HG02943 (cell line): Measurements from ENCODE around the gene POFUT1.
"Not testable (repeated sequence)": the region's sequence is repeated elsewhere in the genome, so short reads cannot be mapped to it uniquely, and the experiment has no call there.

ENCODE experiments used
- ATAC-seq: cut with Tn5 transposase; IDR thresholded peaks from one replicate; pipeline ENCODE4 v1.9.1; 2021; ENCODE audit warnings: mild to moderate bottlenecking, low read depth, moderate library complexity; ENCODE audit not compliant: unreplicated experiment

Gene POFUT1

GRCh38 chr20:32188376-32189122 lies 19.1 kb upstream of the POFUT1 start:
- ATAC-seq = no peak

GRCh38 chr20:32189123-32189410 lies 18.6 kb upstream of the POFUT1 start:
- no peak for ATAC-seq

- no peak for ATAC-seq
These were observed 17.7 kb upstream of the POFUT1 start for GRCh38 chr20:32189691-32190615.

GRCh38 chr20:32190616-32191415 lies 16.9 kb upstream of the POFUT1 start:
- no peak for ATAC-seq

- no peak for ATAC-seq
These were observed 16.3 kb upstream of the POFUT1 start for GRCh38 chr20:32191422-32191821.

GRCh38 chr20:32191873-32192272 lies 15.8 kb upstream of the POFUT1 start:
- ATAC-seq = no peak

GRCh38 chr20:32192698-32193097 lies 15.0 kb upstream of the POFUT1 start:
- no peak for ATAC-seq

GRCh38 chr20:32193336-32193735 lies 14.3 kb upstream of the POFUT1 start:
- not testable (repeated sequence) for ATAC-seq

GRCh38 chr20:32193996-32194395 lies 13.7 kb upstream of the POFUT1 start:
- ATAC-seq = no peak

GRCh38 chr20:32195581-32195980 lies 12.1 kb upstream of the POFUT1 start:
- ATAC-seq = no peak

- not testable (repeated sequence) for ATAC-seq
These were observed 11.1 kb upstream of the POFUT1 start for GRCh38 chr20:32196613-32197012.

GRCh38 chr20:32197136-32197535 lies 10.5 kb upstream of the POFUT1 start:
- ATAC-seq = not testable (repeated sequence)

GRCh38 chr20:32199006-32199405 lies 8.7 kb upstream of the POFUT1 start:
- no peak for ATAC-seq

- no peak for ATAC-seq
These were observed 6.2 kb upstream of the POFUT1 start for GRCh38 chr20:32201296-32201976.

GRCh38 chr20:32201977-32202363 lies 5.7 kb upstream of the POFUT1 start:
- no peak for ATAC-seq

- ATAC-seq = no peak
These were observed 4.1 kb upstream of the POFUT1 start for GRCh38 chr20:32203356-32204204.

- no peak for ATAC-seq
These were observed 3.2 kb upstream of the POFUT1 start for GRCh38 chr20:32204205-32205109.

- no peak for ATAC-seq
These were observed 2.4 kb upstream of the POFUT1 start for GRCh38 chr20:32205110-32205842.
